ENCODE data around the gene AFP. TPM values are rescaled to one million over a fixed set of nuclear protein-coding genes. Genes with fewer than 3 reads are reported as not detected.

AFP gene
- total and polyA plus RNA-seq, 2 of the 13 experiments (the other 11 are each of a cell fraction or from before 2014, with no cell fraction given), result 9,434 to 13,105 TPM

DNA sequence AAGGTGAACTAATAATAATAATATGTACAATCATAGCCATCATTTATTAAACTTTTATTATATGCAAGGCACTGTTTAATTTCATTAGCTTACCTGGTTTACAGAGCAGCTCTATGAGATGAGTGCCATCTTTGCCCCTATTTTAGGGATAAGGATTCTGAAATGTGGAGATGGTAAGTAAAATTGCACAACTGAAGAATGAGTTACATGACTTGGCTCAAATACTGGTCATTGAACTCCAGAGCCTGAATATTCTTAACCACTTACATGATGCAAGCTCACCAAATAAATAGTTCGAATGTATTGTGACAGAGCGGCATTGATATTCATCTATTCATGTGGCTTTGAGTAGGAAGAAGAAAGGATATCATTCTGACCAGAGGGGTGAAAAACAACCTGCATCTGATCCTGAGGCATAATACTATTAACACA, 20.2 kb upstream of the AFP start:
- peak; percentile 88 for DNase-seq (ENCODE audit: low spot score)
- BruUV-seq (replicated peaks), result no TSS peak
- Histone ChIP-seq H3K9me3 (ENCODE audit: low read length) (no peaks in the 10 kb centered on the region), H3K27me3 (ENCODE audit: control insufficient read depth in 1 of 2, insufficient read depth in 2 of 2, low read length in 2 of 2) (no peaks in the 10 kb centered on the region), H3K79me2 (ENCODE audit: insufficient read depth, low read length) (peaks cover 47% of the 10 kb centered on the region), H4K20me1 (ENCODE audit: insufficient read depth, low read length) (peaks cover 3% of the 10 kb centered on the region), H3K9ac (ENCODE audit: insufficient read depth, low read depth, low read length) (peak overlapping the region; percentile 49), H3K27ac (ENCODE audit: extremely low read length, insufficient read depth, low read length) (peak overlapping the region; percentile 89), H3K4me1 (ENCODE audit: insufficient read depth, low read length) (peaks cover 67% of the 10 kb centered on the region), H3K4me3 (replicated peaks in 1 of 3; ENCODE audit: insufficient read depth in 1 of 3, low read depth in 2 of 3, low read length in 3 of 3) (peak overlapping the region; percentile 26 to 38 (median 31); a peak in 5 of 6 replicates), H3K4me2 (ENCODE audit: low read depth, low read length) (peak overlapping the region; percentile 77), H2AFZ (ENCODE audit: low read length) (no peak overlapping the region), H3K36me3 (replicated peaks in 1 of 2; ENCODE audit: control insufficient read depth in 1 of 2, insufficient read depth in 2 of 2, low read length in 2 of 2) (peaks cover 11 to 55% of the 10 kb centered on the region in 2 experiments; a peak in 4 of 5 replicates)
- ATAC-seq, result peak; percentile 18
- FAIRE-seq, result no peak
- intact Hi-C loops (cut with micrococcal nuclease; ENCODE audit: unreplicated experiment), result loop anchor here (2.0 kb wide), 1 partner anchor 71 kb away; no protein-coding TSS in a partner anchor
- in situ Hi-C loops (cut with HindIII; ENCODE audit: extremely low pct_ligation_motif_present, low pct_unique_long_range_greater_than_20kb), result no loop called here
- POLR2A ChIA-PET, result interaction anchor here (0.9 to 2.4 kb wide), 8 partner anchors 9 to 71 kb away, joined by 3 to 18 read pairs (median 4); partner anchors contain the start of genes AFP and ALB
- 24% methylated on average over 2 of the region's 2 CpGs for WGBS (ENCODE audit: low lambda C conversion rate)
- CTCF ChIA-PET (ENCODE audit: low intra/inter-chr PET ratio, low total read pairs), result no interaction called here
- TF ChIP-seq RBFOX2 (IDR thresholded peaks at IDR 0.05; ENCODE audit: low read depth, low read length) (peak; percentile 64), KLF16 (CRISPR knock-in tag; IDR thresholded peaks at IDR 0.05) (peak in 1 of 2 experiments; percentile 17; a peak in 1 of 4 replicates), MEIS1 (CRISPR knock-in tag; IDR thresholded peaks at IDR 0.05; ENCODE audit: borderline replicate concordance) (no peak), ZFY (CRISPR knock-in tag; IDR thresholded peaks at IDR 0.05) (peak; percentile 3; the same call in 1 of the 2 replicates), ZNF879 (CRISPR knock-in tag; IDR thresholded peaks at IDR 0.05) (no peak), SMC3 (IDR thresholded peaks at IDR 0.05; ENCODE audit: low read length) (peak; percentile 28; the same call in 1 of the 2 replicates), ZC3H4 (CRISPR knock-in tag; IDR thresholded peaks at IDR 0.05; ENCODE audit: borderline replicate concordance) (no peak), ZNF205 (CRISPR knock-in tag; IDR thresholded peaks at IDR 0.05) (no peak), JARID2 (CRISPR knock-in tag; IDR thresholded peaks at IDR 0.05; ENCODE audit: insufficient replicate concordance) (no peak), MAFF (IDR thresholded peaks at IDR 0.05; ENCODE audit: low read depth, low read length) (0 out of 2 replicates have a peak, but pooled peaks have one; percentile 20), ZNF33B (CRISPR knock-in tag; IDR thresholded peaks at IDR 0.05) (no peak)
- TF ChIP-seq, protein P1, sequence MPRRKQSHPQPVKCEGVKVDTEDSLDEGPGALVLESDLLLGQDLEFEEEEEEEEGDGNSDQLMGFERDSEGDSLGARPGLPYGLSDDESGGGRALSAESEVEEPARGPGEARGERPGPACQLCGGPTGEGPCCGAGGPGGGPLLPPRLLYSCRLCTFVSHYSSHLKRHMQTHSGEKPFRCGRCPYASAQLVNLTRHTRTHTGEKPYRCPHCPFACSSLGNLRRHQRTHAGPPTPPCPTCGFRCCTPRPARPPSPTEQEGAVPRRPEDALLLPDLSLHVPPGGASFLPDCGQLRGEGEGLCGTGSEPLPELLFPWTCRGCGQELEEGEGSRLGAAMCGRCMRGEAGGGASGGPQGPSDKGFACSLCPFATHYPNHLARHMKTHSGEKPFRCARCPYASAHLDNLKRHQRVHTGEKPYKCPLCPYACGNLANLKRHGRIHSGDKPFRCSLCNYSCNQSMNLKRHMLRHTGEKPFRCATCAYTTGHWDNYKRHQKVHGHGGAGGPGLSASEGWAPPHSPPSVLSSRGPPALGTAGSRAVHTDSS (CRISPR knock-in tag; conservative IDR thresholded peaks at IDR 0.05), result no peak
- TF ChIP-seq, protein P2, sequence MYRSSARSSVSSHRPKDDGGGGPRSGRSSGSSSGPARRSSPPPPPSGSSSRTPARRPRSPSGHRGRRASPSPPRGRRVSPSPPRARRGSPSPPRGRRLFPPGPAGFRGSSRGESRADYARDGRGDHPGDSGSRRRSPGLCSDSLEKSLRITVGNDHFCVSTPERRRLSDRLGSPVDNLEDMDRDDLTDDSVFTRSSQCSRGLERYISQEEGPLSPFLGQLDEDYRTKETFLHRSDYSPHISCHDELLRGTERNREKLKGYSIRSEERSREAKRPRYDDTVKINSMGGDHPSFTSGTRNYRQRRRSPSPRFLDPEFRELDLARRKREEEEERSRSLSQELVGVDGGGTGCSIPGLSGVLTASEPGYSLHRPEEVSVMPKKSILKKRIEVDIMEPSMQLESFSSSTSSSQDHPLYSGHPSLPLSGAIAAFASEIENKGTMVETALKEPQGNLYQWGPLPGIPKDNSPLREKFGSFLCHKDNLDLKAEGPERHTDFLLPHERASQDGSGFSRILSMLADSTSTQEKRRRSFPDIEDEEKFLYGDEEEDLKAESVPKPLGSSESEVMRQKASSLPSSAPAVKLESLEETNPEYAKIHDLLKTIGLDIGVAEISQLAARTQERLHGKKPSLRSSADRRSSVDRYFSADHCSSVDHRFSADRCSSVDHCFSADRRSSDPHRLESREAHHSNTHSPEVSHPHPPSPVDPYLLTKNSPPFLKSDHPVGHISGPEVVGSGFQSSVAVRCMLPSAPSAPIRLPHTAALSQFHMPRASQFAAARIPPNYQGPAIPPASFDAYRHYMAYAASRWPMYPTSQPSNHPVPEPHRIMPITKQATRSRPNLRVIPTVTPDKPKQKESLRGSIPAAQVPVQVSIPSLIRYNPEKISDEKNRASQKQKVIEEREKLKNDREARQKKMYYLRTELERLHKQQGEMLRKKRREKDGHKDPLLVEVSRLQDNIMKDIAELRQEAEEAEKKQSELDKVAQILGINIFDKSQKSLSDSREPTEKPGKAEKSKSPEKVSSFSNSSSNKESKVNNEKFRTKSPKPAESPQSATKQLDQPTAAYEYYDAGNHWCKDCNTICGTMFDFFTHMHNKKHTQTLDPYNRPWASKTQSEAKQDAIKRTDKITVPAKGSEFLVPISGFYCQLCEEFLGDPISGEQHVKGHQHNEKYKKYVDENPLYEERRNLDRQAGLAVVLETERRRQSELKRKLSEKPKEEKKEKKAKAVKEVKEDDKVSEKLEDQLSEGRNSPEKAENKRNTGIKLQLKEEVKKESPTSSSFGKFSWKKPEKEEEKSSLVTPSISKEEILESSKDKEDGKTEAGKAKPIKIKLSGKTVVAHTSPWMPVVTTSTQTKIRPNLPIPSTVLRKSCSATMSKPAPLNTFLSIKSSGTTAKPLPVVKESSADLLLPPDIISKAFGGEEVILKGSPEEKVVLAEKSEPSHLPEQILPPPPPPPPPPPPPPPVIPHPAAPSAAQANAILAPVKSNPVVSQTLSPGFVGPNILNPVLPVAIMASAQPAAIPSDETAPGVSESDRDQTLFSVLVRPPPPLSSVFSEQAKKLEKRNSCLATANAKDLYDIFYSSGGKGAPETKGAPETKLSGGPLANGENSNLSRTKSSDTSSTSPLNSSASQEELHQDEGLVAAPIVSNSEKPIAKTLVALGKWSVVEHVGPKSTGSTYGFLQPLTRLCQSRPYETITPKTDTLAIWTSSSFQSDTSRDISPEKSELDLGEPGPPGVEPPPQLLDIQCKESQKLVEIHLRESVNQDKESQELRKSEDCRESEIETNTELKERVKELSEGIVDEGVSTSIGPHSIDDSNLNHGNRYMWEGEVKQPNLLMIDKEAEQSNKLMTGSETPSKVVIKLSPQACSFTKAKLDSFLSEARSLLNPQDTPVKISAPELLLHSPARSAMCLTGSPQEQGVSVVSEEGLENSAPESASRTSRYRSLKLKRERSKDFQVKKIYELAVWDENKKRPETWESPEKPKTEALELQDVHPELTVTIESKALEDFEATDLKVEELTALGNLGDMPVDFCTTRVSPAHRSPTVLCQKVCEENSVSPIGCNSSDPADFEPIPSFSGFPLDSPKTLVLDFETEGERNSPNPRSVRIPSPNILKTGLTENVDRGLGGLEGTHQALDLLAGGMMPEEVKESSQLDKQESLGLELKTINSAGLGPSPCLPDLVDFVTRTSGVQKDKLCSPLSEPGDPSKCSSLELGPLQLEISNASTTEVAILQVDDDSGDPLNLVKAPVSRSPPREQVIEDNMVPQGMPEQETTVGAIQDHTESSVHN (CRISPR knock-in tag; IDR thresholded peaks at IDR 0.05), result no peak
- TF ChIP-seq, protein P3, sequence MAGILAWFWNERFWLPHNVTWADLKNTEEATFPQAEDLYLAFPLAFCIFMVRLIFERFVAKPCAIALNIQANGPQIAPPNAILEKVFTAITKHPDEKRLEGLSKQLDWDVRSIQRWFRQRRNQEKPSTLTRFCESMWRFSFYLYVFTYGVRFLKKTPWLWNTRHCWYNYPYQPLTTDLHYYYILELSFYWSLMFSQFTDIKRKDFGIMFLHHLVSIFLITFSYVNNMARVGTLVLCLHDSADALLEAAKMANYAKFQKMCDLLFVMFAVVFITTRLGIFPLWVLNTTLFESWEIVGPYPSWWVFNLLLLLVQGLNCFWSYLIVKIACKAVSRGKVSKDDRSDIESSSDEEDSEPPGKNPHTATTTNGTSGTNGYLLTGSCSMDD (CRISPR knock-in tag; IDR thresholded peaks at IDR 0.05), result no peak
